Cerebellar cortex (tissue), 1 donor: ENCODE measurements around the gene IPO9.
"Not testable (repeated sequence)": the region's sequence is repeated elsewhere in the genome, so short reads cannot be mapped to it uniquely, and the experiment has no call there.

Source experiments
- DNase-seq: peaks from one replicate; pipeline ENCODE4 v3.0.0-alpha.2; 2015; ENCODE audit warnings: low spot score

The IPO9 gene

DNA sequence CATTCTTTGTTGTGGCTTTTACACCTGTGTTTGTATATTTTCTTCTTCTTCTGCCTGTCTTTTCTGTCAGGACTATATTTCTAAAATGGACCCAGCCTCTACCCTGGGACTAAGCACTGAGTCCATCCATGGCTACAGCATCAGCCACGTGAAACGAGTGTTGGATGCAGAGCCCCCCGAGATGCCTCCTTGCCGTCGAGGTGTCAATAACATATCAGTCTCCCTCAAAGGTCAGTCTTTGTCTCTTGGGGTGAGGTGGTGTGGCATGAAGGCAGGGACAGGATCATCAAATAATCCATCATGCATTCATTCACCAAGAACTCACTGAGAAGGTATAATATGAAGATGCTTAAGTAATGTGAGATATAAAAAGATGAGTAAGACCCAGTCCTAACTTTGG lies 19.1 kb upstream of the IPO9 start:
- DNase-seq = no peak

DNA sequence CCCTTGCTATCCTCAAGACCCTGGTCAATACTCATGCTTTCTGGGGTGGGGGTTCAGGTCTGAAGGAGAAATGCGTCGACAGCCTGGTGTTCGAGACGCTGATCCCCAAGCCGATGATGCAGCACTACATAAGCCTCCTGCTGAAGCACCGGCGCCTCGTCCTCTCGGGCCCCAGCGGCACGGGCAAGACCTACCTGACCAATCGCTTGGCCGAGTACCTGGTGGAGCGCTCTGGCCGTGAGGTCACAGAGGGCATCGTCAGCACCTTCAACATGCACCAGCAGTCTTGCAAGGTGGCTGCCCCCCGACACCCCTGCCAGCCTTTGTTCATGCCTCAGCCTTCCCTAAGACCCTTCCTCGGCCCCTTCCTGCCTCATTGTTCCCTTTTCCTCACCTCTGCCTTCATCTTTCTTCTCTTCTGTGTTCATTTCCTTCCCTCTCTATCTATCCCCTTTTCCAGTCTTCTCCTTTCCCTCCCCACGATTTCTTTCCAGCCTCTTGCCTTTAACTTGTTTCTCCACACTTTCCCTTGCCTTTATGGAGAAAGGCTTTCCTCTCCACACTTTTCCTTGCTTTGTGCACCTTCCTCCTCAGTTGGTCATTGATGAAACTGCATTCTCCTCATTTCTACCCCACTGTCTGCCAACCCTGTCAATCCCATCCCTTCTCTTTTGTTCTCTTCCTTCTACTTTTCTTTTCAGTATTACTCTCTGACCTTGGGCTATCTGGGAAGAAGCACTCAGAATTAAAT lies 18.3 kb upstream of the IPO9 start:
- DNase-seq = no peak

- no peak for DNase-seq
These were observed 15.7 kb upstream of the IPO9 start for GRCh38 chr1:201813226-201813625.

GRCh38 chr1:201816309-201816854 lies 12.6 kb upstream of the IPO9 start:
- DNase-seq = no peak

- DNase-seq = no peak
These were observed 9.8 kb upstream of the IPO9 start for GRCh38 chr1:201818971-201819750.

- DNase-seq = no peak
These were observed 8.5 kb upstream of the IPO9 start for GRCh38 chr1:201820413-201820812.

DNA sequence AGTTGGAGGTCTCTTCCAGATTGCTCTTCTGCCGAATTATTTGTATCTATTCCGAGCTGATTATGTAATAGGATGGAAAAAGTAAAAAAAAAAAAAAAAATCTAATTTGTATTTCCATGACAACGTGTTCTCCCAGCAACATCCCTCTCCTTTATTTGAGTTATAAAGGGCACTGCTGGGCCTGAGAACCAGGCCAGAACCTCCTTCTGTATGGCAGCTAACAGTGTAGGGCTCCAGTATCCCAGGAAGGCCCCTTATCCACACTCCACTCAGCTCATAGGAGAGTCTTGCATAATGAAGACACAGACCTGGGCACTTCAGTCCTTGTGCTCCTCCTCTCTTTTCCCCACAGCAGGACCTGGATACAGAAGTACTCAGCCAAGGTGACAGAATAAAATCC lies 3.7 kb upstream of the IPO9 start:
- peak; percentile 24 for DNase-seq

- peak; percentile 5 for DNase-seq
These were observed 2.1 kb upstream of the IPO9 start for GRCh38 chr1:201826830-201827229.

GRCh38 chr1:201827321-201828216 lies 1.4 kb upstream of the IPO9 start:
- DNase-seq = no peak

DNA sequence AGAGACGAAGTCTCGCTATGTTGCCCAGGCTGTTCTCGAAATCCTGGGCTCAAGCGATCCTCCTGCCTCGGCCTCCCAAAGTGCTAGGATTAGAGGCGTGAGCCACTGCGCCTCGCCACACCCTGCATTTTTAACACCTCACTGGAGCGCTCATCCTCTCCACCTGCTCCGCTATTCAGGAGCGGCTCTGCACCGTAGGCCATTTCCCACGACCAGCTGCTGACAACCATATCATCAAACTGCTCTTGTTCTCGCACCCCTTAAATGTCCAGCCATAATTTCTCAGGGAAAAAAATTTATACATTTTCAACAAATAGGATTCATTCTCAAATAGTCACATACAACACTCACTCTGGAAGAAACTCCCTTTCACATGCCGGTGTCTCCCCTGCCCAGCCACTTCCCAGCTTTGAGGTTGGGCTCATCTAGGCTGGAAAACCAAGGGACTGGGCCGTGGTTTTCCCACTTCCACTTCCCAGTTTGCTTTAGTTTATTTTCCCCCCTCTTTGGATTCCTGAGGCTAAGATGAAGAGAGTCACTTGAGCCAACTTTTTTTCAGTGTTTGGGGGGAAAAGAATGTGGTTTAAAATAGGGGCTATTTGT lies 639 bp upstream of the IPO9 start:
- no peak for DNase-seq

- DNase-seq = no peak
These were observed 2.4 kb downstream of the IPO9 start for GRCh38 chr1:201831371-201831770.

DNA sequence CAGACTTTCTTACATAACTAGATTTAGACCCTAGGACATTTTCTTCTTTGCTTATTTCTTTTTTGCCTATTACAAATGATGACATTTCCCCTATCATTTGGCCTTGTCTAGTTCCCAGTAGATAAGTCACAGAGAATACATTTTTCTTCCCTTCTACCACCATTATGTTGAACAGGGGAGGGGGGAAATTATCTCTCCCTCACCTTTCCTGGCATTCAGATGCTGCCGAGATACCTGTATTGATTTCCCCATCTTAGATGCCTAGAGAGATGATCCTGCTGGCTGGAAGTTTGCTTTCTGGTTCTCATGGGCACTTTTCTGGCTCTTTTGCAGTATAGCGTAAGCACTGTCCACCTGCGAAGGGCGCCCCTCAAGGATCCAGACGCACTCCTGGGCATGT lies 5.7 kb downstream of the IPO9 start:
- DNase-seq = no peak

DNA sequence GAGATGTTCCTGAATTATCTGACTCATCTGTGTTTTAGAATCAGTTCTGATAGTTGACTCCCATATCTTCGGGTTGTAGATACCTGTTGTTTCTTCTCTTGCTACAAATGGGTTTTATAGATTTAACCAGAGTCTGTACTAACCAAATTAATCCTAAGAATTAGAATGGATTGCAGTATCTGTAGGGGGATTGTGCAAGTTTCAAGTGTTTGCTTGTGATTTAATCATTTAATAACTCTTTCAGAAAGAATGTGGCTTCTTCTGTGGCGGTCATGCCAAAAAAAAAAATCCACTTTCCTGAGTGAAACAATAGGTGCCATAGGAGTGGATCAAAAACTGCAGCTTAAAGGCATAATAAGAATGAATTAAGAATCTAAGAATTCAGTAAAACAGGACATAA lies 9.4 kb downstream of the IPO9 start:
- DNase-seq = no peak

GRCh38 chr1:201839089-201839488 lies 10.1 kb downstream of the IPO9 start:
- not testable (repeated sequence) for DNase-seq

DNA sequence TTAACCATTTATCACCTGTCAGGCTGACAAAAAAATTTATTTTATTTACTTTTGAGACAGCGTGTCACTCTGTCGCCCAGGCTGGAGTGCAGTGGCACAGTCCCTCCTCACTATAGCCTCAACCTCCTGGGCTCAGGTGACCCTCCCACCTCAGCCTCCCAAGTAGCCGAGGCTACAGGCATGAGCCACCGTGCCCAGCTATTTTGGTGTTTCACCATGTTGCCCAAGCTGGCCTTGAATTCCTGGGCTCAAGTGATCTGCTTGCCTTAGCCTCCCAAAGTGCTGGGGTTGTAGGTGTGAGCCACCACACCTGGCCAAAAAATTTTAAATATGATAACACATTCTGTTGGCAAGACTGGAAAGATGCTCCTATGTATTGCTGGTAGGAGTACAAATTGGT lies 11.1 kb downstream of the IPO9 start:
- no peak for DNase-seq

- DNase-seq = no peak
These were observed 11.5 kb downstream of the IPO9 start for GRCh38 chr1:201840490-201840889.

GRCh38 chr1:201841265-201841912 lies 12.4 kb downstream of the IPO9 start:
- DNase-seq = no peak

- no peak for DNase-seq
These were observed 13.6 kb downstream of the IPO9 start for GRCh38 chr1:201842472-201843027.

GRCh38 chr1:201845331-201846083 lies 16.6 kb downstream of the IPO9 start:
- no peak for DNase-seq

- peak; percentile 64 for DNase-seq
These were observed 18.2 kb downstream of the IPO9 start for GRCh38 chr1:201847150-201847549.
